Measurements from ENCODE around the gene DNASE2. TPM values are rescaled to one million over a fixed set of nuclear protein-coding genes. Genes with fewer than 3 reads are reported as not detected.
"Not testable (repeated sequence)": the region's sequence is repeated elsewhere in the genome, so short reads cannot be mapped to it uniquely, and the experiment has no call there.

Gene DNASE2
- total RNA-seq, 1 donor from 2014 or later, result 19.7 TPM

GRCh38 chr19:12918253-12918652 is 37.0 kb upstream of the DNASE2 start:
- Histone ChIP-seq H3K27me3 (ENCODE audit: low read depth) (no peaks in the 10 kb centered on the region), H3K4me1 (peaks cover 14% of the 10 kb centered on the region), H3K9me3 (replicated peaks) (no peaks in the 10 kb centered on the region), H3K36me3 (peaks cover 13% of the 10 kb centered on the region), H3K4me3 (no peak overlapping the region), H3K27ac (replicated peaks) (no peak overlapping the region)
- no peak for DNase-seq
- intact Hi-C loops (cut with micrococcal nuclease), result no loop called here
- no peak for TF ChIP-seq CTCF (IDR thresholded peaks at IDR 0.05; ENCODE audit: borderline replicate concordance)

GRCh38 chr19:12915860-12916259 is 34.6 kb upstream of the DNASE2 start:
- H3K27ac ChIP-seq (replicated peaks); H3K27me3 ChIP-seq (ENCODE audit: low read depth); H3K9me3 ChIP-seq (replicated peaks); DNase-seq; H3K36me3 ChIP-seq; intact Hi-C loops (cut with micrococcal nuclease); H3K4me3 ChIP-seq: not testable (repeated sequence)
- H3K4me1 ChIP-seq, result peaks cover 27% of the 10 kb centered on the region

- no peaks in the 10 kb centered on the region for H3K36me3 ChIP-seq
- no peaks in the 10 kb centered on the region for H3K9me3 ChIP-seq (replicated peaks)
- intact Hi-C loops (cut with micrococcal nuclease), result no loop called here
- no peak for TF ChIP-seq CTCF (IDR thresholded peaks at IDR 0.05; ENCODE audit: borderline replicate concordance)
- no peak for DNase-seq
- H3K4me1 ChIP-seq, result peaks cover 26% of the 10 kb centered on the region
- H3K4me3 ChIP-seq, result no peak overlapping the region
- no peaks in the 10 kb centered on the region for H3K27me3 ChIP-seq (ENCODE audit: low read depth)
- peak overlapping the region; percentile 77 for H3K27ac ChIP-seq (replicated peaks)
Observed at GRCh38 chr19:12913851-12914690, 32.8 kb upstream of the DNASE2 start.

- Histone ChIP-seq H3K4me3 (peak overlapping the region; percentile 52), H3K27ac (replicated peaks) (peak overlapping the region; percentile 77), H3K4me1 (peaks cover 22% of the 10 kb centered on the region), H3K9me3 (replicated peaks) (no peaks in the 10 kb centered on the region), H3K27me3 (ENCODE audit: low read depth) (no peaks in the 10 kb centered on the region), H3K36me3 (no peaks in the 10 kb centered on the region)
- no peak for TF ChIP-seq CTCF (IDR thresholded peaks at IDR 0.05; ENCODE audit: borderline replicate concordance)
- DNase-seq, result peak; percentile 77
- intact Hi-C loops (cut with micrococcal nuclease), result no loop called here
Observed at GRCh38 chr19:12913011-12913561, 31.8 kb upstream of the DNASE2 start.

GRCh38 chr19:12912571-12912970 is 31.3 kb upstream of the DNASE2 start:
- peak overlapping the region; percentile 52 for H3K4me3 ChIP-seq
- intact Hi-C loops (cut with micrococcal nuclease), result no loop called here

More at GRCh38 chr19:12912571-12912970, 31.3 kb upstream of the DNASE2 start:
- Histone ChIP-seq H3K27me3 (ENCODE audit: low read depth) (no peaks in the 10 kb centered on the region), H3K4me1 (peaks cover 22% of the 10 kb centered on the region), H3K9me3 (replicated peaks) (no peaks in the 10 kb centered on the region), H3K36me3 (no peaks in the 10 kb centered on the region), H3K27ac (replicated peaks) (peak overlapping the region; percentile 77)
- no peak for TF ChIP-seq CTCF (IDR thresholded peaks at IDR 0.05; ENCODE audit: borderline replicate concordance)
- DNase-seq, result no peak
